GM23248 (cell line): ENCODE results near the gene TRIM27. TPM values are rescaled to one million over a fixed set of nuclear protein-coding genes. Genes with fewer than 3 reads are reported as not detected.
"Not testable (repeated sequence)": the region's sequence is repeated elsewhere in the genome, so short reads cannot be mapped to it uniquely, and the experiment has no call there.

Experiments used
- DNase-seq: peaks from one replicate; pipeline ENCODE4 v3.0.0-alpha.2; 2015
- H2AFZ ChIP-seq: fragments of 200-600 bp; sonication (generic); 2 replicates; pipeline ENCODE4 v1.6.1; 2016; ENCODE audit warnings: antibody characterized with exemption
- H3F3A ChIP-seq: fragments of 200-600 bp; sonication (generic); 2 replicates; pipeline ENCODE4 v1.6.1; 2016; ENCODE audit warnings: mild to moderate bottlenecking, antibody characterized with exemption, mixed run types; ENCODE audit not compliant: insufficient read depth
- H3K27ac ChIP-seq: fragments of 200-600 bp; sonication (generic); 2 replicates; pipeline ENCODE4 v1.5.1; 2016; ENCODE audit warnings: mild to moderate bottlenecking
- H3K27me3 ChIP-seq: fragments of 200-600 bp; sonication (generic); replicated peaks from 2 replicates; pipeline ENCODE4 v1.6.1; 2016; ENCODE audit warnings: mild to moderate bottlenecking; ENCODE audit not compliant: insufficient read depth
- H3K36me3 ChIP-seq: fragments of 200-600 bp; sonication (generic); 2 replicates; pipeline ENCODE4 v1.6.1; 2016; ENCODE audit warnings: low read depth, mild to moderate bottlenecking
- H3K4me1 ChIP-seq: fragments of 200-600 bp; sonication (generic); 2 replicates; pipeline ENCODE4 v1.6.1; 2016; ENCODE audit warnings: mild to moderate bottlenecking; ENCODE audit not compliant: insufficient read depth
- H3K4me2 ChIP-seq: fragments of 200-600 bp; sonication (generic); one replicate; pipeline ENCODE4 v1.6.1; 2016; ENCODE audit warnings: mild to moderate bottlenecking; ENCODE audit not compliant: unreplicated experiment
- H3K4me3 ChIP-seq: fragments of 200-600 bp; sonication (generic); 2 replicates; pipeline ENCODE4 v1.5.1; 2016; ENCODE audit warnings: mild to moderate bottlenecking
- H3K79me2 ChIP-seq: fragments of 200-600 bp; sonication (generic); 2 replicates; pipeline ENCODE4 v1.6.1; 2016; ENCODE audit warnings: mild to moderate bottlenecking; ENCODE audit not compliant: insufficient read depth
- H3K9ac ChIP-seq: fragments of 200-600 bp; sonication (generic); 2 replicates; pipeline ENCODE4 v1.6.1; 2016; ENCODE audit warnings: mild to moderate bottlenecking
- H3K9me2 ChIP-seq: fragments of 200-600 bp; sonication (generic); 2 replicates; pipeline ENCODE4 v1.6.1; 2016; ENCODE audit warnings: mixed run types, mild to moderate bottlenecking, moderate library complexity; ENCODE audit not compliant: insufficient read depth
- H3K9me3 ChIP-seq: fragments of 200-600 bp; sonication (generic); one replicate; pipeline ENCODE4 v1.6.1; 2017; ENCODE audit warnings: low read depth
- H4K20me1 ChIP-seq: fragments of 200-600 bp; sonication (generic); 2 replicates; pipeline ENCODE4 v1.6.0; 2016; ENCODE audit not compliant: insufficient read depth
- EZH2 ChIP-seq: fragments of 200-600 bp; sonication (generic); IDR thresholded peaks from 2 replicates; pipeline ENCODE4 v1.6.1; 2018; ENCODE audit warnings: antibody characterized with exemption, mild to moderate bottlenecking; ENCODE audit not compliant: insufficient read depth, poor library complexity, severe bottlenecking
- EZH2phosphoT487 ChIP-seq: fragments of 200-600 bp; sonication (generic); IDR thresholded peaks from 2 replicates; pipeline ENCODE4 v1.6.1; 2018; ENCODE audit warnings: antibody characterized with exemption, moderate library complexity, mild to moderate bottlenecking, low read depth; ENCODE audit not compliant: insufficient read depth
- WGBS, 2 experiments: methylation state at CpG; one replicate each; pipeline ENCODE4 v1.1.6; 2015 to 2017; ENCODE audit warnings: low lambda C conversion rate in 2 of 2, low coverage in 1 of 2; ENCODE audit errors: missing lambda C conversion rate in 2 of 2; 5-methylcytosine and 5-hydroxymethylcytosine counted together
- in situ Hi-C: fragments of 300-500 bp; cut with MboI; formaldehyde crosslinking; loops from 2 replicates; pipeline ENCODE4 v1.15.0; 2020
- polyA plus RNA-seq: library from polyadenylated mRNA; unstranded; fragments of >200 nt; fragmentation: Nextera tagmentation; extraction: Ambion mirVana; gene quantifications from 2 replicates; pipeline ENCODE4 v1.2.1, GENCODE V29; 2016
- total RNA-seq: library from RNA; depleted of rRNA; stranded (reverse); fragments of >200 nt; shearing (Covaris generic); gene quantifications from 2 replicates; pipeline ENCODE4 v1.2.3, GENCODE V29; 2014

Gene TRIM27
- total and polyA plus RNA-seq, 2 experiments from 2014 or later: 40.2 to 67.7 TPM

DNA sequence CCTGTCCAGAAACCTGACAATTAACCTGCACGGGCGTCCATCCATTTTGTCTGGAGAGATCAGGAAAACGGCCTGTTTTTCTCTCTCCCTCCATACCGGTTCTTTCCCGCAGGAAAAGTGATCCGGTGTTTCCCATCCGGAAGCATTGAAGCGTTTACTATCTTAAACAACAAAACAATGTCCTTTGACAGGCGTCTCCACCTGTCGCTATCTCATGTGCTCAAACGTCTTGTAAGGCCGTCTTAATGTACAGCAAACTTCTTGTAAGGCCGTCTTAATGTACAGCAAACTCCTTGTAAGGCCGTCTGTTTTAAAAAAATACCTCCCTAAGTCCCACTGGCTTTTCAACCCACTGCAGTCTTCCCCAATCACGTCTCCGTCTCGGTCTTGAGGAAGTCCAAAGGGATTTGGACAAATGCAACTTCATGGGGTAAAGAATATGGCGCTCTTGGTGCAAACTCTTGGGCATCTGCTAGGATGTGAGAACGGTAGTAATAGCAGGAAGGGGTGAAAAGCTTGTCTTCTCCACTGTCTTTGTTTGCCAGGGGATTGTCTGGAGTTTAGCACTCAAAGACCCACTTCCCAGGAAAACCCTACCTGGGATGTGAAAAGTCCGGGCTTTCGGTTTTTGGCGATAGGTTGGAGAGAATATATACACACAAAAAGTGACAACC, 29.9 kb upstream of the TRIM27 start:
- H3K9me2 ChIP-seq: no peaks in the 10 kb centered on the region
- no peaks in the 10 kb centered on the region for H3K79me2 ChIP-seq
- 0 out of 2 replicates have a peak overlapping the region, but pooled peaks have one; percentile 12 for H3K9ac ChIP-seq
- H3K27ac ChIP-seq: no peak overlapping the region
- no peaks in the 10 kb centered on the region for H4K20me1 ChIP-seq
- DNase-seq: peak; percentile 33
- H3K27me3 ChIP-seq: no peaks in the 10 kb centered on the region; the same call in 1 of the 2 replicates
- in situ Hi-C loops: no loop called here
- peak overlapping the region; percentile 74 for H3K4me3 ChIP-seq
- peak overlapping the region; percentile 91 for H2AFZ ChIP-seq
- H3K4me1 ChIP-seq: no peaks in the 10 kb centered on the region
- peak overlapping the region; percentile 86 for H3K4me2 ChIP-seq
- no peaks in the 10 kb centered on the region for H3K36me3 ChIP-seq
- TF ChIP-seq EZH2phosphoT487 (no peak), EZH2 (no peak)
- 8 to 10% methylated on average over 22 of the region's 22 CpGs for WGBS, 2 experiments
- H3K9me3 ChIP-seq: no peaks in the 10 kb centered on the region
- H3F3A ChIP-seq: peaks cover 15% of the 10 kb centered on the region; the same call in 1 of the 2 replicates

DNA sequence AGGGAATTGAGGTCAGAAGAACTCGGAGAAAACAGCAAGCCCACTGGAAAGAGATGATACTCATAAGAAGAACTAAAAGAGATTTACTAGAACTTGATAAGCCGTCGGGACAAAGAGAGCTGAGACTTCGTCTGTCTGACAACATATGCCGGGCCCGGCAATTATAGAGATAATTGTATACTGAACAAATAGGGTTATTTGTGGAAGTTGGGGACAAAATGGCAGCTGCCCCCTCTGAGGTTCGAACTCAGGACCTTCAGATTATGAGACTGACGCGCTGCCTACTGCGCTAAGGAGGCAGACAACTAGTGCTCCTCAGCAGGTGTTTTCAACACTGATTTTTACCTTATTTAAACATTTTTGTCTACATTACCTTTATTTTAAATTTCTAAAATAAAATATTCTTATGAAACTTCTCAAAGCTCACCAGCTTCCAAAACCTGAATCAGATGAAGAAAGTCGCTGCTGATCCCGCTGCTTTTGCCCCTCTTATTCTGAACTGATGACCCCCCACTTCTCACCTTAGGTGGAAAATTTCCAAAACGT, 29.3 kb upstream of the TRIM27 start:
- peak; percentile 66 for DNase-seq
- H3K4me1 ChIP-seq: no peaks in the 10 kb centered on the region
- H3K79me2 ChIP-seq: no peaks in the 10 kb centered on the region
- TF ChIP-seq EZH2phosphoT487 (no peak), EZH2 (no peak)
- 0 out of 2 replicates have a peak overlapping the region, but pooled peaks have one; percentile 12 for H3K9ac ChIP-seq
- in situ Hi-C loops: no loop called here
- peaks cover 15% of the 10 kb centered on the region; the same call in 1 of the 2 replicates for H3F3A ChIP-seq
- no peaks in the 10 kb centered on the region for H3K9me3 ChIP-seq
- 8% methylated on average over 13 of the region's 13 CpGs for WGBS, 2 experiments
- no peaks in the 10 kb centered on the region for H3K9me2 ChIP-seq
- H2AFZ ChIP-seq: peak overlapping the region; percentile 91
- H3K27me3 ChIP-seq: no peaks in the 10 kb centered on the region; the same call in 1 of the 2 replicates
- H3K4me3 ChIP-seq: peak overlapping the region; percentile 74
- H3K27ac ChIP-seq: no peak overlapping the region
- H4K20me1 ChIP-seq: no peaks in the 10 kb centered on the region
- no peaks in the 10 kb centered on the region for H3K36me3 ChIP-seq
- peak overlapping the region; percentile 86 for H3K4me2 ChIP-seq

DNA sequence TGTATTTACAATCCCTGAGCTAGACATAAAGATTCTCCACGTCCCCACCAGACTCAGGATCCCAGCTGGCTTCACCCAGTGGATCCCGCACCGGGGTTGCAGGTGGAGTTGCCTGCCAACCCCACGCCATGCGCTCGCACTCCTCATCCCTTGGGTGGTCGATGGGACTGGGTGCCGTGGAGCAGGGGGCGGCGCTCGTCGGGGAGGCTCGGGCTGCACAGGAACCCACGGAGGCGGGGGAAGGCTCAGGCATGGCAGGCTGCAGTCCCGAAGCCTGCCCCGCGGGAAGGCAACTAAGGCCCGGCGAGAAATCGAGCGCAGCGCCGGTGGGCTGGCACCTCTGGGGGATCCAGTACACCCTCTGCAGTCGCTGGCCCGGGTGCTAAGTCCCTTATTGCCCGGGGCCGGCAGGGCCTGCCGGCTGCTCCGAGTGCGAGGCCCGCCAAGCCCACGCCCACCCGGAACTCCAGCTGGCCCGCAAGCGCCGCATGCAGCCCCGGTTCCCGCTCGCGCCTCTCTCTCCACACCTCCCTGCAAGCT, 25.9 kb upstream of the TRIM27 start:
- H3K9me3 ChIP-seq, H3K4me1 ChIP-seq, H4K20me1 ChIP-seq, H3K79me2 ChIP-seq, H3K4me3 ChIP-seq, H3K27me3 ChIP-seq, DNase-seq, in situ Hi-C loops, H3K36me3 ChIP-seq, H3K27ac ChIP-seq, H3K4me2 ChIP-seq, H3K9ac ChIP-seq, H3K9me2 ChIP-seq, H2AFZ ChIP-seq: not testable (repeated sequence)
- peaks cover 15% of the 10 kb centered on the region for H3F3A ChIP-seq
- 93 to 96% methylated on average over 21 to 37 of the region's 41 CpGs for WGBS, 2 experiments

DNA sequence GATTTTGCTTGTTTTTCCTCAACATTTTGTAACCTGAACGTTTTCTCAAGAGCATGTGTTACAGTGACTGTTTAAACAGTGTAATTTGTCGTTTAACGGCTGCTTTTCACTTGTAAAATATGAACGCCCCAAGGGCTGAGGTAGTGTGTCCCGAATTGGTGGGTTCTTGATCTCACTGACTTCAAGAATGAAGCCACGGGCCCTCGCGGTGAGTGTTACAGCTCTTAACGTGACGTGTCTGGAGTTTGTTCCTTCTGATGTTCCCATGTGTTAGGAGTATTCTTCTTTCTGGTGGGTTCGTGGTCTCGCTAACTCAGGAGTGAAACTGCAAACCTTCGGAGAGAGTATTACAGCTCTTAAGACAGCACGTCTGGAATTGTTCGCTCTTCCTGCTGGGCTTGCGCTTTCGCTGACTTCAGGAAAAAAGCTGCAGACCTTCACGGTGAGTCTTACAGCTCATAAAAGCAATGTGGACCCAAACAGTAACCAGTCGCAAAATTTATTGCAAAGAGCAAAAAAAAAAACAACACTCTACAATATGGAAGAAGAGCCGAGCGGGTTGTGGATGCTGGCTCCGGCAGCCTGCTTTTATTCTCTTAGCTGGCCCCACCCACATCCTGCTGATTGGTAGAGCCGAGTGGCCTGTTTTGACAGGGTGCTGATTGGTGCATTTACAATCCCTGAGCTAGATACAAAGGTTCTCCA, 25.1 kb upstream of the TRIM27 start:
- no peaks in the 10 kb centered on the region for H3K36me3 ChIP-seq
- no peak overlapping the region for H3K27ac ChIP-seq
- WGBS, 2 experiments: 64 to 65% methylated on average over 23 of the region's 23 CpGs
- H3K9me3 ChIP-seq: no peaks in the 10 kb centered on the region
- H3K9me2 ChIP-seq: no peaks in the 10 kb centered on the region
- in situ Hi-C loops: no loop called here
- no peak for TF ChIP-seq EZH2phosphoT487
- no peak for TF ChIP-seq EZH2
- H3K4me1 ChIP-seq: no peaks in the 10 kb centered on the region
- H2AFZ ChIP-seq: no peak overlapping the region
- DNase-seq: no peak
- H4K20me1 ChIP-seq: no peaks in the 10 kb centered on the region
- no peak overlapping the region for H3K4me3 ChIP-seq
- H3K4me2 ChIP-seq: no peak overlapping the region
- no peaks in the 10 kb centered on the region for H3K79me2 ChIP-seq
- peaks cover 18% of the 10 kb centered on the region for H3F3A ChIP-seq
- H3K9ac ChIP-seq: no peak overlapping the region
- no peaks in the 10 kb centered on the region for H3K27me3 ChIP-seq
